ENCODE measurements around the gene TMEM169. TPM values are rescaled to one million over a fixed set of nuclear protein-coding genes. Genes with fewer than 3 reads are reported as not detected.
A peak's percentile ranks its signal among the peaks of the same experiment; 100 is the strongest.

Gene TMEM169
- total RNA-seq, 1 donor from 2014 or later = 3.2 TPM

DNA sequence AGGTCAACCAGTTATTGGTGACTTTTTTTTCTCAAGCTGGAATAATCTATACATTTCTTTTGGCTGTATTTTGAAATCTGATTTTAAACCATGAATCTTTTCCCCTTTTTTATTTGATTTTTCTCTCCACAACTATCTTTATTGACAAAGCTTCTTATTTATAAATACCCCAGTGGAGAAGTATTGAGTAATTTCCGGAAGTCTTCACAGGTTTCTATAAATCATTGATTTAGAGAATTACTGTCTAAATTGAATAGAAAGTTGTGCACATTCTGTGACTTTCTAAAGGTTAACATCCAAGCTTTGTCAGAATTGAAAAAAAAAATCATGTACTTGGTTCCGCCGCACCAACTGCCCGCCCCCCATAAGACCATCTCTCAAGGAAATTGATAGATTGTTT is 67.3 kb downstream of the TMEM169 start:
- Mint-ChIP-seq H3K36me3 (ENCODE audit: low read depth, unreplicated experiment) (peaks cover 39% of the 10 kb centered on the region), H3K9me3 (ENCODE audit: unreplicated experiment) (no peaks in the 10 kb centered on the region), H3K4me1 (ENCODE audit: unreplicated experiment) (no peaks in the 10 kb centered on the region), H3K4me3 (ENCODE audit: unreplicated experiment) (no peak overlapping the region), H3K27me3 (ENCODE audit: unreplicated experiment) (peaks cover 2% of the 10 kb centered on the region), H3K27ac (ENCODE audit: unreplicated experiment) (no peak overlapping the region)
- DNase-seq (ENCODE audit: low spot score) = no peak
- TF ChIP-seq, protein P1, sequence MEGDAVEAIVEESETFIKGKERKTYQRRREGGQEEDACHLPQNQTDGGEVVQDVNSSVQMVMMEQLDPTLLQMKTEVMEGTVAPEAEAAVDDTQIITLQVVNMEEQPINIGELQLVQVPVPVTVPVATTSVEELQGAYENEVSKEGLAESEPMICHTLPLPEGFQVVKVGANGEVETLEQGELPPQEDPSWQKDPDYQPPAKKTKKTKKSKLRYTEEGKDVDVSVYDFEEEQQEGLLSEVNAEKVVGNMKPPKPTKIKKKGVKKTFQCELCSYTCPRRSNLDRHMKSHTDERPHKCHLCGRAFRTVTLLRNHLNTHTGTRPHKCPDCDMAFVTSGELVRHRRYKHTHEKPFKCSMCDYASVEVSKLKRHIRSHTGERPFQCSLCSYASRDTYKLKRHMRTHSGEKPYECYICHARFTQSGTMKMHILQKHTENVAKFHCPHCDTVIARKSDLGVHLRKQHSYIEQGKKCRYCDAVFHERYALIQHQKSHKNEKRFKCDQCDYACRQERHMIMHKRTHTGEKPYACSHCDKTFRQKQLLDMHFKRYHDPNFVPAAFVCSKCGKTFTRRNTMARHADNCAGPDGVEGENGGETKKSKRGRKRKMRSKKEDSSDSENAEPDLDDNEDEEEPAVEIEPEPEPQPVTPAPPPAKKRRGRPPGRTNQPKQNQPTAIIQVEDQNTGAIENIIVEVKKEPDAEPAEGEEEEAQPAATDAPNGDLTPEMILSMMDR (IDR thresholded peaks at IDR 0.05; ENCODE audit: unreplicated experiment) = no peak

DNA sequence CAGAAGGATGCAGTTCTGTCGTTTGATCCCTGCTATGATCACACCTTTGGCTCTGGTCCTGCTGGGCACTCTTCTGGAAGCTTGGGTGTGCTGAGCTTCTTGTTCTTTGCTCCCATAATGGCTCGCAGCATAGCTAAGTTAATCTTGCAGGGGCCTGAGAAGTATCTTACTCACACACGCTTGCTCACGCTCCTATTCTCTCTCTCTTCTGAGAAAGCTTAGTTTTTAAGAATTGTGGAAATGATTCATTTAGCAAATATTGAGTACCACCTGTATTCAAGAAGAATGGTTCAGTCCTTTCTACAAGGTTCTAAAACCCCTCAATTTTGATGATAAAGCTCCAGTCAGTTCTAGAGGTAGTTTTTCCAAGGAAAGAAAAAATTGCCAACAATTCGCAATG is 68.0 kb downstream of the TMEM169 start:
- TF ChIP-seq, protein P1 (IDR thresholded peaks at IDR 0.05; ENCODE audit: unreplicated experiment) = no peak
- Mint-ChIP-seq H3K4me3 (ENCODE audit: unreplicated experiment) (no peak overlapping the region), H3K27me3 (ENCODE audit: unreplicated experiment) (peaks cover 2% of the 10 kb centered on the region), H3K4me1 (ENCODE audit: unreplicated experiment) (no peaks in the 10 kb centered on the region), H3K9me3 (ENCODE audit: unreplicated experiment) (no peaks in the 10 kb centered on the region), H3K36me3 (ENCODE audit: low read depth, unreplicated experiment) (peaks cover 43% of the 10 kb centered on the region), H3K27ac (ENCODE audit: unreplicated experiment) (no peak overlapping the region)
- DNase-seq (ENCODE audit: low spot score) = no peak

DNA sequence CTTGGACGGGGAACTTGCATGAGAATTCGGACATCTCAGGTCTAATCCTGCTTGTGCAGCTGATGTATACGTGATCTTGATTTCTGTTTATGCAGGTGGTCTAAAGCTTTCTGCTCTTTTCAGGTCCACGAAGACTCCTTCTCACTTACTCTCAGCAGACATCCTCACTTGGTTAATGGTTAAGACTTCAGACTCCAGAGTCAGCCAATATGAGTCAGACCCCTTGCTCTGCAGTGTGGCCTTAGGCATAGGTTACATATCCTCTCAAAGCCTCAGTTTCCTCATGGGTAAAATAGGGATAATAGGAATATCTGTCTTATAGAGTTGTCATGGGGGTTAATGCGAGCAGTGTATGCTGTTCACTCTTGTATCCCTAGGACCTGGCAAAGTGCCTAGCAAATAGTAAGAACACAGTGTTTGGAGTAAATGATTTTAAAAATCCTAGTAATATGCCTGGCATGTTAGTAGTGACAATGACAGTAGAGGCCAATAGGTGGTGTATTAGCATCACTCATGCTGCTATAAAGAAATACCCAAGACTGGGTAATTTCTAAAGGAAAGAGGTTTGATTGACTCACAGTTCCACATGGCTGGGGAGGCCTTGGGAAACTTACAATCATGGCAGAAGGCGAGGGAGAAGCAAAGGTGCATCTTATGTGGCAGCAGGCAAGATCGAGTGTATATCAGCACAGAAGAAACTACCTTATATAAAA is 69.8 kb downstream of the TMEM169 start:
- no peaks in the 10 kb centered on the region for H3K4me1 Mint-ChIP-seq (ENCODE audit: unreplicated experiment)
- no peaks in the 10 kb centered on the region for H3K9me3 Mint-ChIP-seq (ENCODE audit: unreplicated experiment)
- peaks cover 2% of the 10 kb centered on the region for H3K27me3 Mint-ChIP-seq (ENCODE audit: unreplicated experiment)
- TF ChIP-seq, protein P1 (IDR thresholded peaks at IDR 0.05; ENCODE audit: unreplicated experiment) = no peak
- H3K4me3 Mint-ChIP-seq (ENCODE audit: unreplicated experiment) = no peak overlapping the region
- DNase-seq (ENCODE audit: low spot score) = no peak
- H3K36me3 Mint-ChIP-seq (ENCODE audit: low read depth, unreplicated experiment) = peaks cover 57% of the 10 kb centered on the region
- H3K27ac Mint-ChIP-seq (ENCODE audit: unreplicated experiment) = peak overlapping the region; percentile 43

Other genes starting within 250 kb of the TMEM169 start
- gene MREG, start 68.4 kb upstream of the TMEM169 start, total RNA-seq (ENCODE audit: unreplicated experiment) = 26.1 TPM
- gene PECR, start 110 bp upstream of the TMEM169 start, total RNA-seq (ENCODE audit: unreplicated experiment) = 8.4 TPM
- gene XRCC5, start 27.4 kb downstream of the TMEM169 start, total RNA-seq (ENCODE audit: unreplicated experiment) = 365 TPM

Data from endothelial cell (in vitro differentiated cells).